HL-60 (cell line): Measurements from ENCODE around the gene ADAMTS8.

Experiments used
- CTCF ChIP-seq: IDR thresholded peaks from one replicate; pipeline ENCODE4 v1.5.1; 2011; ENCODE audit warnings: low read length, control low read depth, inconsistent platforms; ENCODE audit not compliant: insufficient read depth
- GABPA ChIP-seq: IDR thresholded peaks from 2 replicates; pipeline ENCODE4 v1.6.1; 2012; ENCODE audit warnings: low read depth
- POLR2AphosphoS5 ChIP-seq: IDR thresholded peaks from 2 replicates; pipeline ENCODE4 v1.6.1; 2012; ENCODE audit warnings: low read depth

GRCh38 chr11:130415731-130416529 lies 12.5 kb downstream of the ADAMTS8 start:
- no peak for TF ChIP-seq CTCF
- no peak for TF ChIP-seq POLR2AphosphoS5
- TF ChIP-seq GABPA, result no peak
